GM12878 (cell line): ENCODE data around the gene SASH3.

Experiments used
- BCLAF1 ChIP-seq: fragments of 450-650 bp; IDR thresholded peaks from 2 replicates; pipeline ENCODE4 v1.6.1; 2017; ENCODE audit warnings: antibody characterized with exemption, mild to moderate bottlenecking, moderate library complexity
- DPF2 ChIP-seq: fragments of 450-650 bp; IDR thresholded peaks from 2 replicates; pipeline ENCODE4 v1.6.1; 2017; ENCODE audit warnings: mild to moderate bottlenecking
- EP300 ChIP-seq, 2 experiments: fragments of 150-350 bp in 1 of 2; IDR thresholded peaks; 2 replicates each; pipeline ENCODE4 v1.6.1; 2011 to 2012; ENCODE audit warnings: low read depth in 2 of 2, low read length in 2 of 2, borderline replicate concordance in 1 of 2, improper control_type of control experiment in 1 of 2, inconsistent platforms in 1 of 2; ENCODE audit not compliant: control insufficient read depth in 1 of 2
- EZH2 ChIP-seq: IDR thresholded peaks from 2 replicates; pipeline ENCODE4 v1.6.1; 2012; ENCODE audit warnings: low read depth, mild to moderate bottlenecking, control low read depth, inconsistent platforms, low read length, borderline replicate concordance; ENCODE audit not compliant: control insufficient read depth
- NFYA ChIP-seq: IDR thresholded peaks from 2 replicates; pipeline ENCODE4 v1.6.1; 2011; ENCODE audit warnings: low read depth, mild to moderate bottlenecking, low read length, improper control_type of control experiment, borderline replicate concordance
- NR2C2 ChIP-seq: IDR thresholded peaks from 2 replicates; pipeline ENCODE4 v1.6.1; 2011; ENCODE audit warnings: borderline replicate concordance, low read depth; ENCODE audit not compliant: control insufficient read depth, insufficient read length
- PAX8 ChIP-seq: fragments of 450-650 bp; IDR thresholded peaks from 2 replicates; pipeline ENCODE4 v1.6.1; 2017; ENCODE audit warnings: mild to moderate bottlenecking, moderate library complexity
- POLR2A ChIP-seq: IDR thresholded peaks from 2 replicates; pipeline ENCODE4 v1.6.1; 2011; ENCODE audit warnings: low read depth, mild to moderate bottlenecking, low read length
- POLR2AphosphoS5 ChIP-seq: IDR thresholded peaks from 2 replicates; pipeline ENCODE4 v1.6.1; 2011; ENCODE audit warnings: mild to moderate bottlenecking, low read length, inconsistent platforms
- SP1 ChIP-seq: IDR thresholded peaks from one replicate; pipeline ENCODE4 v1.6.1; 2011; ENCODE audit warnings: low read depth, low read length
- SREBF2 ChIP-seq: IDR thresholded peaks from 2 replicates; pipeline ENCODE4 v1.6.1; 2012; ENCODE audit warnings: mild to moderate bottlenecking, low read length
- TF ChIP-seq, protein P1 (sequence below), 3 experiments: IDR thresholded peaks in 2 of 3; conservative IDR thresholded peaks in 1 of 3; 2 replicates each; pipeline ENCODE4 v1.5.1; 2011; ENCODE audit warnings: low read depth in 3 of 3, low read length in 3 of 3, mild to moderate bottlenecking in 3 of 3, control low read depth in 2 of 3, moderate library complexity in 2 of 3, inconsistent platforms in 1 of 3, mixed read lengths in 1 of 3; ENCODE audit not compliant: control insufficient read depth in 2 of 3, insufficient read depth in 1 of 3; ENCODE audit errors: extremely low read depth in 1 of 3
- TF ChIP-seq, protein P2 (sequence below): IDR thresholded peaks from 2 replicates; pipeline ENCODE4 v1.6.1; 2012; ENCODE audit warnings: low read depth, low read length, improper control_type of control experiment

DNA sequence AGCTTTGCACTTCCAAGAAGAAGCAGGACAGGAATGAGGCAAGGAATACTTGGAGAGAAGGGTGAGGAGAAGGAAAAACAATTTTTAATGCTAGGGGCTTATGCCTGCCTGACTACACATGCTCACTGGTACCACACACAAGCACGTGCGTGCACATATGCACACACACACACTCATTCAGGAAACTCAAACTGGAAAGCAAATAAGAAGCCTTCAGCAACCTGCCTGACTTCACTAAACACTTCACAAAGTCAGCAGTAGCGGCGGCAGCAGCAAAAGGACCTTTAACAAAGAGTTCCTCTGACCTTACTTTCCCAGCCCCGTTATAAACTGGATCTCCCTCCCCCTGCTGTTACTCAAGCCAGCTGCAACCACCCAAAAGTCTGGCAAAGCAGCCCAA is 60.6 kb downstream of the SASH3 start:
- TF ChIP-seq NR2C2 (no peak), POLR2AphosphoS5 (no peak), SREBF2 (no peak), BCLAF1 (no peak), SP1 (no peak), POLR2A (no peak), PAX8 (no peak), NFYA (no peak), DPF2 (no peak), EP300 (IDR thresholded peaks at IDR 0.05; ENCODE audit: borderline replicate concordance in 1 of 2, control insufficient read depth in 1 of 2, low read depth in 2 of 2, low read length in 2 of 2) (no peak), EZH2 (no peak)
- TF ChIP-seq, protein P1, sequence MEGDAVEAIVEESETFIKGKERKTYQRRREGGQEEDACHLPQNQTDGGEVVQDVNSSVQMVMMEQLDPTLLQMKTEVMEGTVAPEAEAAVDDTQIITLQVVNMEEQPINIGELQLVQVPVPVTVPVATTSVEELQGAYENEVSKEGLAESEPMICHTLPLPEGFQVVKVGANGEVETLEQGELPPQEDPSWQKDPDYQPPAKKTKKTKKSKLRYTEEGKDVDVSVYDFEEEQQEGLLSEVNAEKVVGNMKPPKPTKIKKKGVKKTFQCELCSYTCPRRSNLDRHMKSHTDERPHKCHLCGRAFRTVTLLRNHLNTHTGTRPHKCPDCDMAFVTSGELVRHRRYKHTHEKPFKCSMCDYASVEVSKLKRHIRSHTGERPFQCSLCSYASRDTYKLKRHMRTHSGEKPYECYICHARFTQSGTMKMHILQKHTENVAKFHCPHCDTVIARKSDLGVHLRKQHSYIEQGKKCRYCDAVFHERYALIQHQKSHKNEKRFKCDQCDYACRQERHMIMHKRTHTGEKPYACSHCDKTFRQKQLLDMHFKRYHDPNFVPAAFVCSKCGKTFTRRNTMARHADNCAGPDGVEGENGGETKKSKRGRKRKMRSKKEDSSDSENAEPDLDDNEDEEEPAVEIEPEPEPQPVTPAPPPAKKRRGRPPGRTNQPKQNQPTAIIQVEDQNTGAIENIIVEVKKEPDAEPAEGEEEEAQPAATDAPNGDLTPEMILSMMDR (IDR thresholded peaks at IDR 0.05 in 2 of 3, conservative IDR thresholded peaks at IDR 0.05 in 1 of 3; ENCODE audit: control insufficient read depth in 2 of 3, extremely low read depth in 1 of 3, insufficient read depth in 1 of 3, low read depth in 3 of 3, low read length in 3 of 3): no peak
- TF ChIP-seq, protein P2, sequence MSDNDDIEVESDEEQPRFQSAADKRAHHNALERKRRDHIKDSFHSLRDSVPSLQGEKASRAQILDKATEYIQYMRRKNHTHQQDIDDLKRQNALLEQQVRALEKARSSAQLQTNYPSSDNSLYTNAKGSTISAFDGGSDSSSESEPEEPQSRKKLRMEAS: no peak
